Fibroblast of mammary gland (primary cell): Measurements from ENCODE around the gene FSTL4.

ENCODE experiments used
- DNase-seq: peaks from one replicate; pipeline ENCODE4 v3.0.0-alpha.2; 2010; ENCODE audit warnings: low read depth
- H3K4me3 ChIP-seq: 2 replicates; pipeline ENCODE4 v1.5.1; 2011; ENCODE audit warnings: low read depth, mild to moderate bottlenecking, low read length, moderate library complexity; ENCODE audit not compliant: control insufficient read depth
- CTCF ChIP-seq: conservative IDR thresholded peaks from 2 replicates; pipeline ENCODE4 v1.5.1; 2011; ENCODE audit warnings: low read depth, low read length, inconsistent platforms; ENCODE audit not compliant: control insufficient read depth, insufficient read depth

The FSTL4 gene

DNA sequence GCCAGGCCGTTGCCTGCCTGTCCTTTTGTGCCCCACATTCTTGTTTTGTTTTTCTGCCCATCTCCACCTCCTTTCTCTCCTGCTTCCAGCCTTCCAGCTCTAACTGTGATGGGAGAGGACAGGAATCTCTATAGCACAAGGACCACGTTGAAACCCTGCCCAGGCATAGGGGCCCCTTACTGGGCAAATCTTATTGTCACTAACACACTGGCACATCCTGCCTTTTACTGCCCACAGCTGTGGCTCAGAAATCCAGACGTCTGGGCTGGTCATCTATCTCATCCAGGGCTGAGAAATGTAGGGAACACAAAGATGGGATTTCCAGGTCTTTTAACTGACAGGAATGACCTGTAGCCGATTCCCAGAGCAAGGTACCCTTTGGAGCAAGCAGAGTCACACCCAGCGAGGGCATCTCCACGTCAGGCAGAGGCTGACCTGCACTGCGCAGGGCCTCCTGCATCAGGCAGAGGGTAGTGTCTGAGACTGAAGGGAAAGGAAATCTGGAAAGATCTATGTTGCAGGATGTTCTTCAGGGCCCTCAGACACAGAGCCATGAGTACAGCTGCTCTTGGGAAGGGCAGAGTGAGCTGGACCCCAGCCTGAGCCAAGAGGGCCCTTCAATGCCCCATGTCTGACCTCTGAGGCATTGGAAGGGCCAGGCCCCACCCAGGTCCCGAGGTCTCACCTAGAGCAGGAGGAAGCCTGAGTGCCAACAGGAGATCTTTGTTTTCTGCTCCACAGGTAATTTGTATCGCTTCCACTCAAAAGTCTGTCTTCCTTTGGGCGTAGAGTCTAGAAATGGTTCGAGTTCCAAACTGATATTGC is 278.8 kb downstream of the FSTL4 start:
- no peak for DNase-seq
- H3K4me3 ChIP-seq: no peak overlapping the region
- no peak for TF ChIP-seq CTCF

GRCh38 chr5:133332439-133333024 is 279.8 kb downstream of the FSTL4 start:
- no peak for DNase-seq
- TF ChIP-seq CTCF: no peak
- no peak overlapping the region for H3K4me3 ChIP-seq

- H3K4me3 ChIP-seq: no peak overlapping the region
- TF ChIP-seq CTCF: no peak
These were observed 280.4 kb downstream of the FSTL4 start for GRCh38 chr5:133331941-133332340.

GRCh38 chr5:133330956-133331355 is 281.4 kb downstream of the FSTL4 start:
- no peak overlapping the region for H3K4me3 ChIP-seq
- no peak for DNase-seq
- TF ChIP-seq CTCF: no peak

More at GRCh38 chr5:133331941-133332340, 280.4 kb downstream of the FSTL4 start:
- DNase-seq: no peak

- DNase-seq: no peak
- TF ChIP-seq CTCF: no peak
- no peak overlapping the region for H3K4me3 ChIP-seq
These were observed 283.5 kb downstream of the FSTL4 start for GRCh38 chr5:133328800-133329199.

DNA sequence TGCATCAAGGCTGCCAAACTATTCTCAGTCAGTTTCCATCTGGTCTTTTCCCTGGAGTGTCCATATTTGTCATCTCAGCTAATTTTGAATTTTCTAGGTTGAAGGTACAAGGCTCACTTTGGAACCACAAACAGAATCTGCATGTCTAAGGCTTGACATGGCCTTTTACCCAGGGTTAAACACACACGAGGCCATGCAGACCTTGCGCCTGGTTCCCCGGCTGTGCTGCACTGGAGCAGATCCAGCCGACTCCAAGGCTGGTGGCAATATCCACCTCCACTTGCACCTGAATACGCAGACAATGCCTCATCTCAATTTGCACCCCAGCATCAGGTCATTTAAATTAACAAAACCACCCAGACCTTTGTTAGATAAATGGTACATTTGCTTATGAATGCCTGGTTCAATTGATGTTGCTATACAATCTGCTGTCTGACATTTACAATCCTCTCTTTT is 284.4 kb downstream of the FSTL4 start:
- TF ChIP-seq CTCF: no peak
- no peak overlapping the region for H3K4me3 ChIP-seq

More for the DNA sequence above, 284.4 kb downstream of the FSTL4 start:
- no peak for DNase-seq
